A549 (cell line): ENCODE measurements around the gene ANK3. TPM values are rescaled to one million over a fixed set of nuclear protein-coding genes. Genes with fewer than 3 reads are reported as not detected.

Experiments
- ATAC-seq, 2 experiments: fragments of 200-7000 bp in 1 of 2; fragments of >200 bp in 1 of 2; cut with Nextera tagmentation in 1 of 2; cut with Tn5 transposase in 1 of 2; 3 replicates each; pipeline versions ENCODE4 v1.8.0 to v1.9.1; 2018 to 2020; ENCODE audit warnings: mild to moderate bottlenecking in 1 of 2, moderate library complexity in 1 of 2
- CTCF ChIA-PET: fragments of 300-600 bp; sonication (Branson Sonifier 250); formaldehyde crosslinking; extraction: SDS; loops from one replicate; lab custom pipeline; 2021; ENCODE audit warnings: antibody characterized with exemption, inconsistent platforms; lab: Yijun Ruan, JAX
- POLR2A ChIA-PET: fragments of 350-600 bp; formaldehyde crosslinking; extraction: SDS; loops from one replicate; lab custom pipeline; 2021; ENCODE audit warnings: antibody characterized with exemption, inconsistent platforms; lab: Yijun Ruan, JAX
- DNase-seq, 2 experiments: peaks; one replicate each; pipeline versions ENCODE4 v3.0.0 to v3.0.0-alpha.2; 2011 to 2016; ENCODE audit warnings: low read depth in 1 of 2, low spot score in 1 of 2
- FAIRE-seq: peaks from 2 replicates; lab custom pipeline; 2011; peaks lifted over from hg19 to GRCh38; lab: Jason Lieb, UNC
- H3K27ac ChIP-seq, 2 experiments: fragments of >200 bp; sonication (Bioruptor Twin); formaldehyde crosslinking; 3 replicates each; pipeline ENCODE4 v1.5.1; 2016 to 2017
- H3K4me1 ChIP-seq: fragments of >200 bp; sonication (Bioruptor Twin); formaldehyde crosslinking; 3 replicates; pipeline ENCODE4 v1.6.1; 2016
- H3K4me2 ChIP-seq: fragments of >200 bp; sonication (Bioruptor Twin); formaldehyde crosslinking; 3 replicates; pipeline ENCODE4 v1.6.1; 2016
- H3K4me3 ChIP-seq: fragments of >200 bp; sonication (Bioruptor Twin); formaldehyde crosslinking; 3 replicates; pipeline ENCODE4 v1.5.1; 2016
- H3K9me3 ChIP-seq: fragments of >200 bp; sonication (Bioruptor Twin); formaldehyde crosslinking; 3 replicates; pipeline ENCODE4 v1.6.1; 2016
- BHLHE40 ChIP-seq: IDR thresholded peaks from 2 replicates; pipeline ENCODE4 v1.6.1; 2012; ENCODE audit warnings: low read depth, low read length, inconsistent platforms
- CBX8 ChIP-seq: fragments of 200-600 bp; sonication (generic); IDR thresholded peaks from 2 replicates; pipeline ENCODE4 v1.6.1; 2016
- CEBPB ChIP-seq, 2 experiments: fragments of >200 bp in 1 of 2; sonication (Bioruptor Twin) in 1 of 2; formaldehyde crosslinking in 1 of 2; IDR thresholded peaks; 2 replicates each; pipeline ENCODE4 v1.6.1; 2012 to 2016
- ELK1 ChIP-seq: fragments of 150-350 bp; IDR thresholded peaks from 2 replicates; pipeline ENCODE4 v1.6.1; 2014; ENCODE audit warnings: low read depth, mild to moderate bottlenecking, low read length
- EP300 ChIP-seq, 2 experiments: fragments of >200 bp; sonication (Bioruptor Twin); formaldehyde crosslinking; IDR thresholded peaks; 2 replicates in 1 of 2; 3 replicates in 1 of 2; pipeline ENCODE4 v1.6.1; 2016 to 2017
- FOSB ChIP-seq: fragments of 250-450 bp; sonication (Bioruptor Pico); IDR thresholded peaks from 2 replicates; pipeline ENCODE4 v1.5.0; 2020; ENCODE audit warnings: mild to moderate bottlenecking, moderate library complexity
- HDAC2 ChIP-seq: fragments of 200-600 bp; sonication (generic); IDR thresholded peaks from 2 replicates; pipeline ENCODE4 v1.6.1; 2016
- HEYL ChIP-seq: fragments of 250-450 bp; sonication (Bioruptor Pico); IDR thresholded peaks from 2 replicates; pipeline ENCODE4 v1.8.0; 2021; ENCODE audit warnings: mild to moderate bottlenecking, moderate library complexity
- HOXB13 ChIP-seq: fragments of 250-450 bp; sonication (Bioruptor Pico); IDR thresholded peaks from 2 replicates; pipeline ENCODE4 v1.5.0; 2020; ENCODE audit warnings: low read depth, mild to moderate bottlenecking, moderate library complexity
- HOXB5 ChIP-seq: fragments of 250-450 bp; sonication (Bioruptor Pico); IDR thresholded peaks from 2 replicates; pipeline ENCODE4 v1.5.0; 2020; ENCODE audit warnings: mild to moderate bottlenecking, moderate library complexity
- MAX ChIP-seq: IDR thresholded peaks from 2 replicates; pipeline ENCODE4 v1.6.1; 2012
- MYC ChIP-seq: IDR thresholded peaks from 2 replicates; pipeline ENCODE4 v1.6.1; 2012; ENCODE audit warnings: mild to moderate bottlenecking, inconsistent platforms, low read length, improper control_type of control experiment, borderline replicate concordance
- NFE2L2 ChIP-seq: fragments of 150-350 bp; conservative IDR thresholded peaks from 2 replicates; pipeline ENCODE4 v1.6.1; 2014; ENCODE audit warnings: low read length
- PHF8 ChIP-seq: fragments of 200-600 bp; sonication (generic); IDR thresholded peaks from 2 replicates; pipeline ENCODE4 v1.6.1; 2016; ENCODE audit warnings: low read depth, mild to moderate bottlenecking, antibody characterized with exemption, moderate library complexity, borderline replicate concordance
- RARB ChIP-seq: fragments of 250-450 bp; sonication (Bioruptor Pico); IDR thresholded peaks from 2 replicates; pipeline ENCODE4 v1.8.0; 2021; ENCODE audit warnings: mild to moderate bottlenecking, moderate library complexity
- RCOR1 ChIP-seq: fragments of 150-350 bp; IDR thresholded peaks from 2 replicates; pipeline ENCODE4 v1.6.1; 2014; ENCODE audit warnings: antibody characterized with exemption, low read length, low read depth
- REST ChIP-seq: fragments of 200-600 bp; sonication (generic); IDR thresholded peaks from 2 replicates; pipeline ENCODE4 v1.6.1; 2016; ENCODE audit warnings: antibody characterized with exemption, mild to moderate bottlenecking, moderate library complexity
- RFX5 ChIP-seq: fragments of 450-650 bp; IDR thresholded peaks from 2 replicates; pipeline ENCODE4 v1.7.1; 2014; ENCODE audit warnings: antibody characterized with exemption, mild to moderate bottlenecking, moderate library complexity
- ZC3H11A ChIP-seq: fragments of 450-650 bp; IDR thresholded peaks from 2 replicates; pipeline ENCODE4 v1.6.1; 2014; ENCODE audit warnings: antibody characterized with exemption, mild to moderate bottlenecking
- ZFP36 ChIP-seq: fragments of 450-650 bp; IDR thresholded peaks from 2 replicates; pipeline ENCODE4 v1.6.1; 2014; ENCODE audit warnings: borderline replicate concordance; ENCODE audit not compliant: partially characterized antibody
- WGBS: methylation state at CpG from one replicate; pipeline ENCODE4 v1.1.6; 2017; ENCODE audit errors: missing lambda C conversion rate; 5-methylcytosine and 5-hydroxymethylcytosine counted together
- polyA plus RNA-seq, 4 experiments: library from polyadenylated mRNA; depleted of rRNA in 3 of 4; stranded (reverse); fragments of >200 nt; fragmentation: RNase III in 1 of 4; extraction: RNeasy Plus Mini Kit Qiagen cat#74134 plus additional on column Dnase treatment in 1 of 4; gene quantifications; 2 replicates in 3 of 4; 3 replicates in 1 of 4; pipeline ENCODE4 v1.2.3, GENCODE V29; 2011 to 2017

The ANK3 gene
- polyA plus RNA-seq, 2 of the 4 experiments (the other 2 are of a cell fraction), result 0.56 to 5.4 TPM

GRCh38 chr10:60110739-60111138 is 278.9 kb downstream of the ANK3 start:
- CTCF ChIA-PET, result no interaction called here
- 66% methylated on average over 6 of the region's 6 CpGs for WGBS
- Histone ChIP-seq H3K4me1 (peaks cover 4% of the 10 kb centered on the region; the same call in 1 of the 3 replicates), H3K4me3 (no peak overlapping the region), H3K9me3 (no peaks in the 10 kb centered on the region), H3K27ac (no peak overlapping the region), H3K4me2 (no peak overlapping the region)
- no peak for ATAC-seq
- POLR2A ChIA-PET, result no interaction called here
- TF ChIP-seq RFX5 (0 out of 2 replicates have a peak, but pooled peaks have one; percentile 47), ZC3H11A (no peak), HOXB13 (no peak)
- FAIRE-seq, result no peak
- no peak for DNase-seq

GRCh38 chr10:60107308-60107976 is 282.2 kb downstream of the ANK3 start:
- no peak for TF ChIP-seq MYC
- TF ChIP-seq, all 56 proteins: peak for 0
- H3K4me2 ChIP-seq, result no peak overlapping the region
- FAIRE-seq (no peak), ATAC-seq (no peak), DNase-seq (no peak)
- H3K4me3 ChIP-seq, result no peak overlapping the region
- POLR2A ChIA-PET, result no interaction called here
- 67% methylated on average over 5 of the region's 5 CpGs for WGBS
- no peak overlapping the region for H3K27ac ChIP-seq
- CTCF ChIA-PET, result interaction anchor here (3.8 kb wide), 1 partner anchor 101 kb away, joined by 13 read pairs; no protein-coding TSS in a partner anchor
- no peaks in the 10 kb centered on the region for H3K9me3 ChIP-seq
- no peaks in the 10 kb centered on the region; the same call in 2 of the 3 replicates for H3K4me1 ChIP-seq

- no peak overlapping the region for H3K27ac ChIP-seq
- TF ChIP-seq CBX8 (no peak), FOSB (CRISPR knock-in tag) (no peak), HDAC2 (no peak), RARB (CRISPR knock-in tag) (no peak), NFE2L2 (no peak), RCOR1 (no peak), PHF8 (no peak), HEYL (CRISPR knock-in tag) (no peak), CEBPB (IDR thresholded peaks at IDR 0.05) (no peak), MAX (no peak), ZFP36 (no peak), EP300 (IDR thresholded peaks at IDR 0.05) (no peak), HOXB5 (CRISPR knock-in tag) (no peak), BHLHE40 (no peak), REST (no peak), ELK1 (no peak)
- FAIRE-seq, result no peak
- H3K4me1 ChIP-seq, result no peaks in the 10 kb centered on the region; the same call in 1 of the 3 replicates
- ChIA-PET POLR2A (no interaction called here), CTCF (interaction anchor here (0.7 to 13.4 kb wide), 4 partner anchors 9 to 1313 kb away, joined by 3 to 209 read pairs (median 5); no protein-coding TSS in a partner anchor)
- no peak for ATAC-seq
- no peak overlapping the region for H3K4me2 ChIP-seq
- H3K9me3 ChIP-seq, result no peaks in the 10 kb centered on the region
- no peak for DNase-seq
- H3K4me3 ChIP-seq, result no peak overlapping the region
Measured at GRCh38 chr10:60105295-60105695, 284.4 kb downstream of the ANK3 start.
